ENCODE measurements around the gene REM2. TPM values are rescaled to one million over a fixed set of nuclear protein-coding genes. Genes with fewer than 3 reads are reported as not detected.

REM2 gene
- total and polyA plus RNA-seq, 2 donors (not counting 1 experiment from before 2014, with no cell fraction given) = 0.06 to 0.17 TPM

- TF ChIP-seq EZH2 (IDR thresholded peaks at IDR 0.05; ENCODE audit: low read length, missing control alignments) = no peak
- no peak for TF ChIP-seq CTCF (conservative IDR thresholded peaks at IDR 0.05 in 1 of 2, IDR thresholded peaks at IDR 0.05 in 1 of 2; ENCODE audit: low read depth in 1 of 2, low read length in 2 of 2)
- Histone ChIP-seq H4K20me1 (ENCODE audit: control insufficient read depth, extremely low read depth, insufficient read depth, low read length) (no peaks in the 10 kb centered on the region), H3K4me3 (replicated peaks in 1 of 4; ENCODE audit: control extremely low read depth in 1 of 4, insufficient read depth in 1 of 4, low read depth in 3 of 4, low read length in 4 of 4) (peak overlapping the region in 1 of 4 experiments; percentile 4), H3K36me3 (ENCODE audit: control insufficient read depth, insufficient read depth, low read length) (peaks cover 62% of the 10 kb centered on the region), H2AFZ (ENCODE audit: low read length) (no peak overlapping the region), H3K9ac (ENCODE audit: insufficient read depth, low read length) (peak overlapping the region; percentile 17), H3K27me3 (ENCODE audit: control insufficient read depth, insufficient read depth, low read length) (no peaks in the 10 kb centered on the region), H3K4me1 (ENCODE audit: control insufficient read depth, extremely low read depth, insufficient read depth, low read length) (peaks cover 36% of the 10 kb centered on the region), H3K27ac (ENCODE audit: insufficient read depth, low read length) (peak overlapping the region; percentile 63), H3K4me2 (ENCODE audit: extremely low read depth, insufficient read depth, low read length) (no peak overlapping the region), H3K9me3 (ENCODE audit: control insufficient read depth, insufficient read depth, low read depth, low read length) (no peaks in the 10 kb centered on the region), H3K79me2 (ENCODE audit: control insufficient read depth, insufficient read depth, low read length) (peaks cover 86% of the 10 kb centered on the region)
- DNase-seq (ENCODE audit: low read depth in 2 of 2) = no peak
Measured at GRCh38 chr14:22842211-22843122, 40.6 kb upstream of the REM2 start.

- no peak overlapping the region for H2AFZ ChIP-seq (ENCODE audit: low read length)
- H3K4me1 ChIP-seq (ENCODE audit: control insufficient read depth, extremely low read depth, insufficient read depth, low read length) = peaks cover 43% of the 10 kb centered on the region
- H3K9ac ChIP-seq (ENCODE audit: insufficient read depth, low read length) = no peak overlapping the region
- no peak overlapping the region for H3K4me2 ChIP-seq (ENCODE audit: extremely low read depth, insufficient read depth, low read length)
- H3K36me3 ChIP-seq (ENCODE audit: control insufficient read depth, insufficient read depth, low read length) = peaks cover 62% of the 10 kb centered on the region
- DNase-seq (ENCODE audit: low read depth in 2 of 2) = no peak
- no peaks in the 10 kb centered on the region for H4K20me1 ChIP-seq (ENCODE audit: control insufficient read depth, extremely low read depth, insufficient read depth, low read length)
- no peak for TF ChIP-seq EZH2 (IDR thresholded peaks at IDR 0.05; ENCODE audit: low read length, missing control alignments)
- no peak for TF ChIP-seq CTCF (conservative IDR thresholded peaks at IDR 0.05 in 1 of 2, IDR thresholded peaks at IDR 0.05 in 1 of 2; ENCODE audit: low read depth in 1 of 2, low read length in 2 of 2)
- no peak overlapping the region for H3K4me3 ChIP-seq (replicated peaks in 1 of 4; ENCODE audit: control extremely low read depth in 1 of 4, insufficient read depth in 1 of 4, low read depth in 3 of 4, low read length in 4 of 4)
- H3K9me3 ChIP-seq (ENCODE audit: control insufficient read depth, insufficient read depth, low read depth, low read length) = no peaks in the 10 kb centered on the region
- peaks cover 77% of the 10 kb centered on the region for H3K79me2 ChIP-seq (ENCODE audit: control insufficient read depth, insufficient read depth, low read length)
- peak overlapping the region; percentile 63 for H3K27ac ChIP-seq (ENCODE audit: insufficient read depth, low read length)
- no peaks in the 10 kb centered on the region for H3K27me3 ChIP-seq (ENCODE audit: control insufficient read depth, insufficient read depth, low read length)
Measured at GRCh38 chr14:22843123-22843925, 39.7 kb upstream of the REM2 start.
